Natural killer cell (primary cell): ENCODE results near the gene CTF1. TPM values are rescaled to one million over a fixed set of nuclear protein-coding genes. Genes with fewer than 3 reads are reported as not detected.

Experiments
- ATAC-seq, 3 donors: fragments of 150-1000 bp in 2 of 3; fragments of 200-7000 bp in 1 of 3; cut with Tn5 transposase; 1 replicate in 1 of 3; 2 replicates in 2 of 3; pipeline ENCODE4 v1.10.0; 2021; ENCODE audit warnings: mild to moderate bottlenecking in 2 of 3, moderate library complexity in 2 of 3
- DNase-seq, 2 donors: peaks; one replicate each; pipeline versions ENCODE4 v3.0.0 to v3.0.0-alpha.2; 2013 to 2021; ENCODE audit warnings: mixed read lengths in 1 of 2
- H3K27ac ChIP-seq: one replicate; pipeline ENCODE4 v1.5.1; 2013; ENCODE audit warnings: mild to moderate bottlenecking, low read length
- H3K27me3 ChIP-seq: one replicate; pipeline ENCODE4 v1.6.1; 2013; ENCODE audit warnings: low read length; ENCODE audit not compliant: control insufficient read depth, insufficient read depth
- H3K36me3 ChIP-seq: one replicate; pipeline ENCODE4 v1.6.1; 2013; ENCODE audit warnings: low read length; ENCODE audit not compliant: control insufficient read depth, insufficient read depth
- H3K4me1 ChIP-seq: one replicate; pipeline ENCODE4 v1.6.1; 2013; ENCODE audit warnings: low read length; ENCODE audit not compliant: control insufficient read depth, insufficient read depth
- H3K4me3 ChIP-seq: one replicate; pipeline ENCODE4 v1.5.1; 2013; ENCODE audit warnings: low read length
- H3K9me3 ChIP-seq: one replicate; pipeline ENCODE4 v1.6.1; 2013; ENCODE audit warnings: low read length; ENCODE audit not compliant: control insufficient read depth, insufficient read depth
- H3K27ac Mint-ChIP-seq, 2 donors: one replicate each; pipeline ENCODE4 v1.8.0; 2022; ENCODE audit warnings: mild to moderate bottlenecking in 2 of 2, mixed read lengths in 2 of 2, moderate library complexity in 1 of 2
- H3K27me3 Mint-ChIP-seq, 2 donors: one replicate each; pipeline ENCODE4 v1.8.0; 2022; ENCODE audit warnings: low read depth in 2 of 2, mixed read lengths in 2 of 2
- H3K36me3 Mint-ChIP-seq: one replicate; pipeline ENCODE4 v1.8.0; 2022; ENCODE audit warnings: mixed read lengths
- H3K4me1 Mint-ChIP-seq, 2 donors: one replicate each; pipeline ENCODE4 v1.8.0; 2022; ENCODE audit warnings: mixed read lengths in 2 of 2
- H3K4me3 Mint-ChIP-seq: one replicate; pipeline ENCODE4 v1.8.0; 2022; ENCODE audit warnings: mild to moderate bottlenecking, moderate library complexity, mixed read lengths
- H3K9me3 Mint-ChIP-seq, 2 donors: one replicate each; pipeline ENCODE4 v1.8.0; 2022; ENCODE audit warnings: mixed read lengths in 2 of 2
- CTCF ChIP-seq: fragments of 200-600 bp; IDR thresholded peaks from one replicate; pipeline ENCODE4 v1.8.0; 2022; ENCODE audit warnings: antibody characterized with exemption
- WGBS: methylation state at CpG from one replicate; pipeline ENCODE4 v1.1.7; 2013; ENCODE audit warnings: missing lambda C conversion rate; ENCODE audit not compliant: insufficient coverage; 5-methylcytosine and 5-hydroxymethylcytosine counted together
- intact Hi-C: fragments of 100-400 bp; cut with micrococcal nuclease; formaldehyde crosslinking; loops from one replicate; pipeline ENCODE4 v1.14.2; 2022
- total RNA-seq, 4 donors: library from RNA; stranded (reverse); fragments of 120-200 nt in 1 of 4; gene quantifications; one replicate each; pipeline versions ENCODE4 v1.2.3 to v1.2.4, GENCODE V29; 2013 to 2022

The CTF1 gene
- total RNA-seq, 3 donors from 2014 or later (not counting 1 experiment from before 2014, with no cell fraction given) = 0.45 to 0.60 (median 0.47) TPM

GRCh38 chr16:30924076-30924912 lies 27.9 kb downstream of the CTF1 start:
- intact Hi-C loops = loop anchor here (5.0 kb wide), 2 partner anchors 162 to 227 kb away; partner anchors contain the start of genes CFAP119, RNF40 and SRCAP
- WGBS = 5% methylated on average over 52 of the region's 53 CpGs
- Mint-ChIP-seq H3K4me3 (peak overlapping the region; percentile 76), H3K27me3 (no peaks in the 10 kb centered on the region), H3K36me3 (no peaks in the 10 kb centered on the region), H3K4me1 (peaks cover 15 to 38% of the 10 kb centered on the region in 2 donors), H3K27ac (peak overlapping the region in 1 of 2 donors; percentile 64), H3K9me3 (no peaks in the 10 kb centered on the region)
- H3K4me3 ChIP-seq = peak overlapping the region; percentile 86
- ATAC-seq (no peak), DNase-seq (no peak)
- no peak overlapping the region for H3K27ac ChIP-seq
- H3K36me3 ChIP-seq = no peaks in the 10 kb centered on the region
- H3K4me1 ChIP-seq = peaks cover 21% of the 10 kb centered on the region
- H3K27me3 ChIP-seq = no peaks in the 10 kb centered on the region
- no peaks in the 10 kb centered on the region for H3K9me3 ChIP-seq
- TF ChIP-seq CTCF = no peak

- WGBS = 97% methylated on average over 11 of the region's 11 CpGs
- no peak for TF ChIP-seq CTCF
- Histone ChIP-seq H3K9me3 (no peaks in the 10 kb centered on the region), H3K27me3 (no peaks in the 10 kb centered on the region), H3K27ac (no peak overlapping the region), H3K4me3 (no peak overlapping the region), H3K4me1 (peaks cover 21% of the 10 kb centered on the region), H3K36me3 (no peaks in the 10 kb centered on the region)
- Mint-ChIP-seq H3K36me3 (no peaks in the 10 kb centered on the region), H3K27me3 (no peaks in the 10 kb centered on the region), H3K4me3 (peak overlapping the region; percentile 76), H3K4me1 (peaks cover 15 to 38% of the 10 kb centered on the region in 2 donors), H3K9me3 (no peaks in the 10 kb centered on the region), H3K27ac (peak overlapping the region in 1 of 2 donors; percentile 64)
- DNase-seq (no peak), ATAC-seq (no peak)
- intact Hi-C loops = loop anchor here (5.0 kb wide), 2 partner anchors 163 to 228 kb away; partner anchors contain the start of genes CFAP119, RNF40 and SRCAP
Measured at GRCh38 chr16:30924913-30925631, 28.7 kb downstream of the CTF1 start.

GRCh38 chr16:30925632-30925987 lies 29.2 kb downstream of the CTF1 start:
- H3K27ac Mint-ChIP-seq = peak overlapping the region in 1 of 2 donors; percentile 53
- H3K4me3 ChIP-seq = no peak overlapping the region
- no peaks in the 10 kb centered on the region for H3K27me3 ChIP-seq
- H3K4me1 ChIP-seq = peaks cover 21% of the 10 kb centered on the region
- H3K36me3 ChIP-seq = peaks cover 3% of the 10 kb centered on the region
- H3K9me3 ChIP-seq = no peaks in the 10 kb centered on the region
- DNase-seq (no peak), ATAC-seq (no peak)
- TF ChIP-seq CTCF = no peak
- no peak overlapping the region for H3K4me3 Mint-ChIP-seq
- WGBS = 97% methylated on average over 26 of the region's 26 CpGs
- no peaks in the 10 kb centered on the region for H3K36me3 Mint-ChIP-seq
- H3K9me3 Mint-ChIP-seq = no peaks in the 10 kb centered on the region
- H3K27ac ChIP-seq = no peak overlapping the region
- H3K27me3 Mint-ChIP-seq = no peaks in the 10 kb centered on the region
- intact Hi-C loops = no loop called here
- H3K4me1 Mint-ChIP-seq = peaks cover 15 to 38% of the 10 kb centered on the region in 2 donors
